Keratinocyte (primary cell): ENCODE data around the gene EEF2K.

ENCODE experiments used
- CTCF ChIP-seq, 3 experiments: IDR thresholded peaks in 1 of 3; conservative IDR thresholded peaks in 1 of 3; optimal IDR thresholded peaks in 1 of 3; 2 replicates in 2 of 3; 3 replicates in 1 of 3; pipeline versions ENCODE3 to v1.5.1; 2011; ENCODE audit warnings: low read length in 3 of 3, mild to moderate bottlenecking in 3 of 3, moderate library complexity in 2 of 3, control low read depth in 1 of 3, inconsistent platforms in 1 of 3; ENCODE audit not compliant: insufficient read depth in 2 of 3; ENCODE audit errors: extremely low read depth in 1 of 3
- EZH2 ChIP-seq: IDR thresholded peaks from one replicate; pipeline ENCODE4 v1.6.1; 2012; ENCODE audit warnings: inconsistent platforms, mild to moderate bottlenecking, low read length, moderate library complexity

- TF ChIP-seq CTCF (optimal IDR thresholded peaks at IDR 0.05 in 1 of 3, IDR thresholded peaks at IDR 0.05 in 1 of 3, conservative IDR thresholded peaks at IDR 0.05 in 1 of 3; ENCODE audit: extremely low read depth in 1 of 3, insufficient read depth in 2 of 3, low read length in 3 of 3) (no peak), EZH2 (no peak)
These were observed 79.0 kb downstream of the EEF2K start for GRCh38 chr16:22285080-22285479.
